ENCODE data around the gene CNN2.

CNN2 gene

GRCh38 chr19:1025960-1026782, at the start of gene CNN2:
Gene CNN2, plus strand, starts transcription at chr19:1026608. Its CDS starts 54 bp downstream, at chr19:1026662.
- Histone ChIP-seq H3K4me3 (peak within 1 kb of the TSS; percentile 95), H3K27ac (peak within 1 kb of the TSS; percentile 96), H3K36me3 (ENCODE audit: insufficient read depth, low read length) (peaks cover 12% of the 10 kb centered on the region), H3K9me3 (ENCODE audit: low read depth, low read length) (no peaks in the 10 kb centered on the region), H3K9ac (ENCODE audit: insufficient read length) (peak within 1 kb of the TSS; percentile 99)
- DNase-seq (ENCODE audit: low read depth, low spot score): no peak
- TF ChIP-seq FOXP2 (optimal IDR thresholded peaks at IDR 0.05; ENCODE audit: control extremely low read depth, extremely low read length, insufficient read depth): no peak
- peak; percentile 62; the same call in 1 of the 2 replicates for TF ChIP-seq POLR2AphosphoS5 (IDR thresholded peaks at IDR 0.05; ENCODE audit: borderline replicate concordance, low read depth, low read length)

DNA sequence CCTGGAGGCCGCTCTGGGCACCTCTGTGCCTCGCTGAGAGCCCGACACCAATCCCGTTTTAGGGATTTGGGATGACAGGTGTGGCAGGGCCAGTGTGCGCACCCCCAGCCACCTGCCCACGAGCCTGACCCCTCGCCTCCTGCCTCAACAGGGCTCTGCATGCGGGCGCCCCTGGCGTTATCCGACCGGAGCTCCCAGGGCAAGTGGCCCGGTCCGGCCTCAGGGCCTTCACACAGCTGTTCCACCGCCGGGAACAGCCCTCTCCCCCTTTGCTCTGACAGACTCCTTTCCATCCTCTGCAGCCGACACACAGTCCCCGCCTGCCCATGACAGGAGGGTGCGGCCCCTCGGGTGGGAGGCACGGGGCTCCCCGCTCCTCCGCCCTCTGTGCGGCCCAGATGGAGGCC, 49.3 kb upstream of the CNN2 start:
- no peak for TF ChIP-seq FOXP2 (optimal IDR thresholded peaks at IDR 0.05; ENCODE audit: control extremely low read depth, extremely low read length, insufficient read depth)
- no peak for TF ChIP-seq POLR2AphosphoS5 (IDR thresholded peaks at IDR 0.05; ENCODE audit: borderline replicate concordance, low read depth, low read length)
- no peak for TF ChIP-seq EZH2 (IDR thresholded peaks at IDR 0.05)
- no peaks in the 10 kb centered on the region for H3K36me3 ChIP-seq (ENCODE audit: insufficient read depth, low read length)
- no peak overlapping the region for H3K9ac ChIP-seq (ENCODE audit: insufficient read length)
- DNase-seq (ENCODE audit: low read depth, low spot score): no peak
- H3K9me3 ChIP-seq (ENCODE audit: low read depth, low read length): no peaks in the 10 kb centered on the region
- H3K4me3 ChIP-seq: no peak overlapping the region
- no peak overlapping the region for H3K27ac ChIP-seq

- Histone ChIP-seq H3K36me3 (ENCODE audit: insufficient read depth, low read length) (no peaks in the 10 kb centered on the region), H3K4me3 (no peak overlapping the region), H3K9me3 (ENCODE audit: low read depth, low read length) (no peaks in the 10 kb centered on the region), H3K9ac (ENCODE audit: insufficient read length) (no peak overlapping the region), H3K27ac (no peak overlapping the region)
- no peak for DNase-seq (ENCODE audit: low read depth, low spot score)
- no peak for TF ChIP-seq FOXP2 (optimal IDR thresholded peaks at IDR 0.05; ENCODE audit: control extremely low read depth, extremely low read length, insufficient read depth)
- TF ChIP-seq EZH2 (IDR thresholded peaks at IDR 0.05): no peak
- no peak for TF ChIP-seq POLR2AphosphoS5 (IDR thresholded peaks at IDR 0.05; ENCODE audit: borderline replicate concordance, low read depth, low read length)
Measured at GRCh38 chr19:979318-979741, 47.1 kb upstream of the CNN2 start.

DNA sequence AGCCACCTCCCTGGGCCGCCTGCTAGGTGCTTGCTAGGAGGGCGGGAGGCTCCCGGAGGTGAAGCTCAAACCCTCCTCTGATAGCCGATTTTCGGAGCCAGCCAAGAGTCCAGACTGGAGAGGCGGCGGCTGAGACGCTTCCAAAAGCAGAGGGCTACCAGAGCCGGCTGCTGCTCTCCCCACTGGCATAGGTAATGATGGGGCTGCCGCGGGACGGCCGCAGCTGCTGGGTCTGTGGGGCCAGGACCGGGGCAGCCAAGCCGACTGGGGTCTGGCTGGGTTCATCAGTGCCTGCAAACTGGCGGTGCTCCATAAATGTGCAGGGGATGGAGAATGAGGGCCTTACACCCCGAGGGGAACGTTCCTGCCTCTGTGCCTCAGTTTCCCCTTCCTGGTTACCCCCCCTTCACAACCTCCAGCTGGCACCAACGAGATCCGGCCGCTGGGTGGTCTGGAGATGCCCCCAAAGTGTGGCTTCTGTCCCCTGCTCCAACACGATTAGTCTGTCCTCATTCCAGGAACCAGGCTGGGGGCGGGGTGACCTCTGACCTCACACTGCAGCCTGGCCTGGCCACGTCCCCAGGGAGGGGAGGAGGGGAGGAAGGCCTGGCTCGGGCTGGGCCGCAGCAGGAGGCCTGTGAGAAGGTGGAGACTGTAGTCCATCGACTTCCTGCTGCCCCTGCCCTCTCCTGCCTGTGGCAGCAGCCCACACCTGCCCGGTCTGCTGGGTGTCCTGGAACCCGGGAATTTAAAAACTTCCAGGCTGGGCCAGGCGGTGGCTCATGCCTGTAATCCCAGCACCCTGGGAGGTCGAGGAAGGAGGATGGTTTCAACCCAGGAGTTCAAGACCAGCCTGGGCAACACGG, 46.0 kb upstream of the CNN2 start:
- Histone ChIP-seq H3K9ac (ENCODE audit: insufficient read length) (no peak overlapping the region), H3K27ac (no peak overlapping the region), H3K36me3 (ENCODE audit: insufficient read depth, low read length) (no peaks in the 10 kb centered on the region; the same call in 1 of the 2 replicates), H3K4me3 (no peak overlapping the region), H3K9me3 (ENCODE audit: low read depth, low read length) (no peaks in the 10 kb centered on the region)
- no peak for DNase-seq (ENCODE audit: low read depth, low spot score)
- TF ChIP-seq POLR2AphosphoS5 (IDR thresholded peaks at IDR 0.05; ENCODE audit: borderline replicate concordance, low read depth, low read length): no peak
- TF ChIP-seq EZH2 (IDR thresholded peaks at IDR 0.05): no peak
- no peak for TF ChIP-seq FOXP2 (optimal IDR thresholded peaks at IDR 0.05; ENCODE audit: control extremely low read depth, extremely low read length, insufficient read depth)

GRCh38 chr19:982567-983170, 43.7 kb upstream of the CNN2 start:
- Histone ChIP-seq H3K36me3 (ENCODE audit: insufficient read depth, low read length) (peaks cover 18% of the 10 kb centered on the region; the same call in 1 of the 2 replicates), H3K27ac (peak overlapping the region; percentile 57; the same call in 1 of the 2 replicates), H3K9ac (ENCODE audit: insufficient read length) (no peak overlapping the region), H3K4me3 (peak overlapping the region; percentile 78), H3K9me3 (ENCODE audit: low read depth, low read length) (no peaks in the 10 kb centered on the region)
- DNase-seq (ENCODE audit: low read depth, low spot score): no peak
- TF ChIP-seq FOXP2 (optimal IDR thresholded peaks at IDR 0.05; ENCODE audit: control extremely low read depth, extremely low read length, insufficient read depth): no peak
- no peak for TF ChIP-seq POLR2AphosphoS5 (IDR thresholded peaks at IDR 0.05; ENCODE audit: borderline replicate concordance, low read depth, low read length)
- TF ChIP-seq EZH2 (IDR thresholded peaks at IDR 0.05): no peak

DNA sequence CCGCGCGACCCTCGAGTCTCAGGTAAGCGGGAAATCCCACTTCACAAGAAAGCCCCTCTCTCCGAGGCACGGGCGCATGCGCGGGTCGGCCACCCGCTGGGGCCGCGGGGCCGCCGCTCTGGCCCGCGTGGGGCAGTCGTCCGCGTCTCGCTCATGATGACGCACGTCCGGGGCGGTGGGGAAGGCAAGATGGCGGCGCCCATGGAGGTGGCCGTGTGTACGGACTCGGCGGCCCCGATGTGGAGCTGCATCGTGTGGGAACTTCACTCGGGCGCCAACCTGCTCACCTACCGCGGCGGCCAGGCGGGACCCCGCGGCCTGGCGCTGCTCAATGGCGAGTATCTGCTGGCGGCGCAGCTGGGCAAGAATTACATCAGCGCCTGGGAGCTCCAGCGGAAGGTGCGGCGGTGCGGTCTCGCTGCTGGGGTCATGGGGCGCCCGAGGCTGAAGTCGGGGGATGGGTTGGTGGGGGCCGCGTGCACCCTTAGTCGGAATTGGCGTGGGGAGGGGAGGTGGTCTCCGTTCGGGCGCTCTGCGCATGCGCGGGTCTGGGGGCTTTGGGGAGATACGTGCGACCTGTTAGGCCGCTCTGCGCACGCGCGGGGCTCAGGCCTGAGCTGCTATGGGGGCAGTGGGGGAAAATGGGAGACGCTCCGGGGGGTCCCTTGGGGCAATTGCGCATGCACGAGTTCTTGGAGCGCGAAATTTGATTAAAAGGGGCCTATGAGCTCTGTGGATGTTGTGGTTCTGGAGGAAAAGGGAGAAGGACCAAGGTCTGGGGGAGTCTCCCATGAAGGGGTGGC, 42.0 kb upstream of the CNN2 start, which contains the start of gene WDR18:
WDR18 (plus strand) TSS at position 181 of the 803 bp plus-strand sequence; CDS start at position 190, 9 bp downstream.
- Histone ChIP-seq H3K9me3 (ENCODE audit: low read depth, low read length) (no peaks in the 10 kb centered on the region), H3K4me3 (peak within 1 kb of the TSS; percentile 96), H3K9ac (ENCODE audit: insufficient read length) (peak within 1 kb of the TSS; percentile 94), H3K27ac (peak within 1 kb of the TSS; percentile 91), H3K36me3 (ENCODE audit: insufficient read depth, low read length) (peaks cover 18% of the 10 kb centered on the region; the same call in 1 of the 2 replicates)
- DNase-seq (ENCODE audit: low read depth, low spot score): peak; percentile 57
- no peak for TF ChIP-seq FOXP2 (optimal IDR thresholded peaks at IDR 0.05; ENCODE audit: control extremely low read depth, extremely low read length, insufficient read depth)
- peak; percentile 57 for TF ChIP-seq POLR2AphosphoS5 (IDR thresholded peaks at IDR 0.05; ENCODE audit: borderline replicate concordance, low read depth, low read length)
- TF ChIP-seq EZH2 (IDR thresholded peaks at IDR 0.05): no peak

DNA sequence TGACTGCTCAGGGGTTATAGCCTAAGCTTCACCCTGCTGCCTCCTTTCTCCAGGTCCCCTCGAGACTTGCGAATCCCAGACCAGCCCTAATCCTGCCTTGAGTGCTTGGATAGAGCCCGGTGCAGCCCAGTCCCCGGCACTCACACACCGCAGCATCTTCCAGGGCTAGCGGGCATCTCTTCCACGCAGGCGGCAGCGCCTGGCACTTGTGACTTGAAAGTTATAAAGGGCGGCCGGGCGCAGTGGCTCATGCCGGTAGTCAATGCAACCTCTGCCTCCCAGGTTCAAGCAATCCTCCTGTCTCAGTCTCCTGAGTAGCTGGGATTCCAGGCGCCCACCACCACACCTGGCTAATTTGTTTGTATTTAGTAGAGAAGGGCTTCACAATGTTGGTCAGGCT, 40.3 kb upstream of the CNN2 start:
- Histone ChIP-seq H3K9me3 (ENCODE audit: low read depth, low read length) (no peaks in the 10 kb centered on the region), H3K9ac (ENCODE audit: insufficient read length) (no peak overlapping the region), H3K4me3 (no peak overlapping the region), H3K36me3 (ENCODE audit: insufficient read depth, low read length) (peaks cover 32% of the 10 kb centered on the region; the same call in 1 of the 2 replicates), H3K27ac (no peak overlapping the region)
- DNase-seq (ENCODE audit: low read depth, low spot score): no peak
- no peak for TF ChIP-seq EZH2 (IDR thresholded peaks at IDR 0.05)
- TF ChIP-seq FOXP2 (optimal IDR thresholded peaks at IDR 0.05; ENCODE audit: control extremely low read depth, extremely low read length, insufficient read depth): no peak
- no peak for TF ChIP-seq POLR2AphosphoS5 (IDR thresholded peaks at IDR 0.05; ENCODE audit: borderline replicate concordance, low read depth, low read length)
